VCaP (cell line): Measurements from ENCODE around the gene CSTF3.

ENCODE experiments used
- H3K27ac ChIP-seq: fragments of 450-650 bp; 2 replicates; pipeline ENCODE4 v1.5.1; 2017
- CTCF ChIP-seq: fragments of 450-650 bp; conservative IDR thresholded peaks from 2 replicates; pipeline ENCODE4 v1.5.1; 2017; ENCODE audit warnings: mild to moderate bottlenecking, moderate library complexity

Gene CSTF3

DNA sequence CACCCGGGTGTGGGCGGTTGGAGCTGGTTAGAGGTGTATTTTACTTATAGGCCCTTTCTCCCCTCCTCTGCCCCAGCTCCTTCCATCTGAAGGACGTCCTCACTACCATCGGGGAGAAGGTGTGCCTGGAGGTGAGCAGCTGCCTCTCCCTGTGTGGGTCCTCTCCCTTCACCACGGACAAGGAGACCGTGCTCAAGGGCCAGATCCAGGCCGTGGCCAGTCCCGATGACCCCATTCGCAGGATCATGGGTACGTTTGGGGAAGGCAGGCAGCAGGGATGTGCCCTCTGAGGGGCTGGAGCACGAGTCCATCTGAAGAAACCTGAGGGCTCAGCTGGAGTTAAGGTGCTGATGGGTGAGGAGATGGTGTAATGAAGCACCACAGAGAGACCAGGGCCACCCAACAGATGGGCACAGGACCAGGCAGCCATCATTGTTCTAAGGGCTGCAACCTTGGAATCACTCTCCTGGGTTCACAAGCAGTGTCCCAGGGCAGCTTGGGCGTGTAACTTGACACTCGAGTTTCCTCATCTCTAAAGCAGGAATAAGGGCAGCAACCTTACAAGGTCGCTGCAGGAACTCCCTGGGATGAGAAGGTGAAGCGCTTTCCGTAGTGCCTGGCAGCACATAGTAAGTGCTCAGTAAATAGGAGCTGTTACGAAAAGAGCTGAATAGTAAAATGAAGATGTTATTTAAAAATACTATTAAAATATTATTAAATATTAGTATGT is 92.5 kb downstream of the CSTF3 start:
- no peak for TF ChIP-seq CTCF
- no peak overlapping the region for H3K27ac ChIP-seq

DNA sequence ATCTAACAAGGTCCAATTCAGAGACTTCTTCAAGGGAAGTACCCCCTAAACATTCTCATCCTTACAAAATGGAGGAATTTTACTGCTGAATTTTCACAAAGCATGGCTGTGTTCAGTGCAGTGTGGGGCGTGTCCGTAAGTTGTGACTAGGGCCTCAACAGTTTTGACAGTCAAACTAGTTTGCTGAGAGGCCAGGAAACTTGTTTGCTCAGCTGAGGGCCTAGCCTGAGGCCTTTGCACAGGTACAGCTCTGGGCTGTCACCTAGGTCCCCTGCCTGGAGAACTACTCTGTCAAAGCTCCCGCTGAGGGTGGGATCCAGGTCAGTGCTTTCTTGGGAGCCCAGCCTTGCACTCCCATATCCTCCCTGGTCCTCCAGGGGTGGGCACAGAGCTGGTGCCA is 94.0 kb downstream of the CSTF3 start:
- TF ChIP-seq CTCF = no peak
- H3K27ac ChIP-seq = no peak overlapping the region

- peak overlapping the region; percentile 75 for H3K27ac ChIP-seq
- TF ChIP-seq CTCF = peak; percentile 97
These were observed 95.7 kb downstream of the CSTF3 start for GRCh38 chr11:33065445-33066178.

DNA sequence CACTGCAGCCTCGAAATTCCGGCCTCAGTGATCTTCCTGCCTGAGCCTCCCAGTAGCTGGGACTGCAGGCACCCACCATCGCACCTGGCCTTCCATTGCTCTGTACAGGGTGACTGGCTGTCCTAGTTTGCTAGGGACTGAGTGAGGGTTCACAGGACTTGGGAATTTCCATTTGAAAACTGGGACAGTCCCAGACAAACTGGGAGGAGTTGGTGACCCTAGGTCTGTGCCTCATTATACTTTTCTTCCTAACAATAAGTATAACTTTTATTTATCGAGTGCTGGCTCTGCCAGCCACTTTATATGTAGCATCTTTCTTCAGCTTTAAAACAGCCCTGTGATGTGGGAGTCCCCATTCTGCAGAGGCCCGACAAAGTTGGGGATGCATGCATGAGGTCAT is 96.4 kb downstream of the CSTF3 start:
- TF ChIP-seq CTCF = no peak
- peak overlapping the region; percentile 75 for H3K27ac ChIP-seq

DNA sequence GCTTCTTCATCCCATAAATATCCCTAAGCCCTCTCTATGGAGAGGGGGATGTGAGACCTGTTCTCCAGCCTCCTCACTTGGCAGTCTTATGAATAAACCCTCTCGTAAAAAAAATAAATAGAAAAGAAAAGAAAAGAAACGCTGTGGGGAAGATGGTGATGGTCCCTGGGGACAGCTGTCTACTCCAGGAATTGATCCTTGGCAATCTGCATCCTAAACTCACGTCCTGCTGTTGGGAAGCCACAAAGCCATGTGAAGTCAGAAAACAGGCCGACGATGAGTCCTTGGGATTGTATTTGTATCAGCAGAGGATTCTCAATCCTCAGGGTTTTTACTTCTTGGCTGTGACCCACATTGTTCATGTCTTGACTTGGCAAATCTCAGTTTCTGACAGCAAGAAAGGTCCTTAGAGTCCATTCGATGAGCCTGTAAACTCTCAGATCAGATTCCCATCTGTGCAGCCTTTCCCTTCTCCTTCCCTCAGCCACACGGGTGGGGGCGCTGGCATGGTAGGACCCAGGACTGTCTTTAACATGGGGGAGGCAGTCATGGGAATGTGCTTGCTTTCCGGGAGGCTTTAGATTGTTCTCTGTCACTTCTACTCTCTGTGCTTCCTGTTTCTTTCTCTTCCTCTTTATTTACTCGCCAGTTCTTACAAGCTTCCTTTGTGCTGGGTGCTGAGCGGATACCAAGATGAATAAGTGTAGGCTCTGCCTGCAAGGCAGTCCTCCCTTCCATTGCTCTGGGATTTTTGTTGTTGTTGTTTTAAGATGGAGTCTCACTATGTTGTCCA is 97.1 kb downstream of the CSTF3 start:
- no peak for TF ChIP-seq CTCF
- H3K27ac ChIP-seq = peak overlapping the region; percentile 75

DNA sequence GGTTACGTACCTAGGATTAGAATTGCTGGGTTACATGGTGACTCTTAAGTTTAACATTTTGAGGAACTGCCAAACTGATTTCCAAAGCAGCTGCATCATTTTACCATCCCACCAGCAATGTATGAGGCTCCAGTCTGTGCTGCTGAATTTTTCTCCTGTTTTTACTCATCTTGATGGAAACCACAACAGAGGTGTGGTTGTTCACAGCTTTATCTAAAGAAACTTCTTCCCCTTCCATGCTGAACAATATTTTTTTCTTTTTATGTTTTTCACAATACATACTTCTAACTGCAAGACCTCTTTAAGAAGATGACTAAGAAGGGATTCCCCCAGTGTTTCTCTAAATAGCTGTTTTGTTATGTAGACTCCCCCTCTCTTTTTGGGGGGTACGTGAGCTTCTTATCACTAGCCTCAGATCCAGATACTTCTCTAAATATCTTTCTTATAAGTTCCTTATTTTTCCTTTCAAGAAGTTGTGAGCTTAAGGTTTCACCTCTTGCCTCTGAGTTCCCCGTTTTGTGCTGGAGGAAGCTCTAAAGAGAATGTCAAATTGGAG is 97.9 kb downstream of the CSTF3 start:
- peak overlapping the region; percentile 75 for H3K27ac ChIP-seq
- no peak for TF ChIP-seq CTCF

DNA sequence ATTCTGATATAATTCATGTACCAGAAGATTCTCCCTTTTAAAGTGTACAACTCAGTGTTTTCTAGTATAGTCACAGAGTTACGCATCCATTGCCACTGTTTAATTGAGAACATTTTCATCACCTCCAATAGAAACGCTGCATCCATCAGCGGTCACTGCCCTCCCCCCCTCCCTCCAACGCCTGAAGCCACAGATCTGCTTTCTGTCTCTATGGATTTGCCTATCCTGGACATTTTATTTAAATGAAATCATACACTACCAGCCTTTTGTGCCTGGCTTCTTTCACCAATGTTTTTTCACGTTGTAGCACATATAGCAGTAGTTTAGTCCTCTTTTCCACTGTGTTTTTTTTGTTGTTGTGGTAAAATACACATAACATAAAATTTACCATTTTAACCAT is 99.1 kb downstream of the CSTF3 start:
- H3K27ac ChIP-seq = no peak overlapping the region
- no peak for TF ChIP-seq CTCF
